ENCODE measurements around the gene CLCF1. TPM values are rescaled to one million over a fixed set of nuclear protein-coding genes. Genes with fewer than 3 reads are reported as not detected.

Gene CLCF1
- total RNA-seq, 1 donor from 2014 or later: 0.68 TPM

DNA sequence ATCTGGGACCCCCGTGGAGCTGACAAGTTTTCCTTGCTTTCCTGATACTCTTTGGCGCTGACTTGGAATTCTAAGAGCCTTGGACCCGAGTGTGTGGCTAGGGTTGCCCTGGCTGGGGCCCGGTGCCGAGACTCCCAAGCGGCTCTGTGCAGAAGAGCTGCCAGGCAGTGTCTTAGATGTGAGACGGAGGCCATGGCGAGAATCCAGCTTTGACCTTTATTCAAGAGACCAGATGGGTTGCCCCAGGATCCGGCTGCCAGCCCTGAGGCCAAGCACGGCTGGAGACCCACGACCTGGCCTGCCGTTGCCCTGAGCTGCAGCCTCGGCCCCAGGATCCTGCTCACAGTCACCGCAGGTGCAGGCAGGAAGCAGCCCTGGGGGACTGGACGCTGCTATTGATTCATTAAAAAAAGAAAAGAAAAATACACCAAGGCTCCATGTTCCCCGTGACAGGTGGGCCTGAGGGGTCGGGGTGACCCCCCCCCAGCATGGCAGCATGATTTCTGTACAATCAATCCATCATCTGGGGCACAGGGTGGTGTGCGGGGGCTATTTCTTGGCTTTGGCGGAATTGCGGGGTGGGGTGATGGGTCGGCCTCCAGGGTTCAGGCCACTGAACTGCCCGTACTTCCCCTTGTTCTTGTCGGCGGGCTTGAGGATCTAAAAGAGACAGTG, 24.7 kb upstream of the CLCF1 start:
- Mint-ChIP-seq H3K27ac (ENCODE audit: unreplicated experiment) (peak overlapping the region; percentile 27), H3K27me3 (ENCODE audit: low read depth) (no peaks in the 10 kb centered on the region), H3K4me1 (peaks cover 19% of the 10 kb centered on the region), H3K9me3 (no peaks in the 10 kb centered on the region), H3K4me3 (peak overlapping the region; percentile 76), H3K36me3 (ENCODE audit: low read depth) (no peaks in the 10 kb centered on the region)
- no peak for DNase-seq (ENCODE audit: low read depth, low spot score)
- TF ChIP-seq, protein P1, sequence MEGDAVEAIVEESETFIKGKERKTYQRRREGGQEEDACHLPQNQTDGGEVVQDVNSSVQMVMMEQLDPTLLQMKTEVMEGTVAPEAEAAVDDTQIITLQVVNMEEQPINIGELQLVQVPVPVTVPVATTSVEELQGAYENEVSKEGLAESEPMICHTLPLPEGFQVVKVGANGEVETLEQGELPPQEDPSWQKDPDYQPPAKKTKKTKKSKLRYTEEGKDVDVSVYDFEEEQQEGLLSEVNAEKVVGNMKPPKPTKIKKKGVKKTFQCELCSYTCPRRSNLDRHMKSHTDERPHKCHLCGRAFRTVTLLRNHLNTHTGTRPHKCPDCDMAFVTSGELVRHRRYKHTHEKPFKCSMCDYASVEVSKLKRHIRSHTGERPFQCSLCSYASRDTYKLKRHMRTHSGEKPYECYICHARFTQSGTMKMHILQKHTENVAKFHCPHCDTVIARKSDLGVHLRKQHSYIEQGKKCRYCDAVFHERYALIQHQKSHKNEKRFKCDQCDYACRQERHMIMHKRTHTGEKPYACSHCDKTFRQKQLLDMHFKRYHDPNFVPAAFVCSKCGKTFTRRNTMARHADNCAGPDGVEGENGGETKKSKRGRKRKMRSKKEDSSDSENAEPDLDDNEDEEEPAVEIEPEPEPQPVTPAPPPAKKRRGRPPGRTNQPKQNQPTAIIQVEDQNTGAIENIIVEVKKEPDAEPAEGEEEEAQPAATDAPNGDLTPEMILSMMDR (conservative IDR thresholded peaks at IDR 0.05): no peak

DNA sequence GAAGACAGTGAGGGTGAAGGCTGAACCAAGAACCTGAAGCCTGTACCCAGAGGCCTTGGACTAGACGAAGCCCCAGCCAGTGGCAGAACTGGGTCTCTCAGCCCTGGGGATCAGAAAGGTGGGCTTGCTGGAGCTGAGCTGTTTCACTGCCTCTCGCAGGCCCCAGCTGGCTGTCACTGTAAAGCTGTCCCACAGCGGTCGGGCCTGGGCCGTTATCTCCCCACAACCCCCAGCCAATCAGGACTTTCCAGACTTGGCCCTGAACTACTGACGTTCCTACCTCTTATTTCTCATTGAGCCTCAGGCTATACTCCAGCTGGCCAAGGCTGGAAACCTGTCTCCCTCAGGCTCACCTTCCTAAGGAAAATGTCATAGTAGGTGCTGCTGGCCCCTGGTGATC, 24.1 kb upstream of the CLCF1 start:
- no peaks in the 10 kb centered on the region for H3K9me3 Mint-ChIP-seq
- DNase-seq (ENCODE audit: low read depth, low spot score): no peak
- TF ChIP-seq, protein P1 (conservative IDR thresholded peaks at IDR 0.05): no peak
- peaks cover 22% of the 10 kb centered on the region for H3K4me1 Mint-ChIP-seq
- peak overlapping the region; percentile 76 for H3K4me3 Mint-ChIP-seq
- H3K27me3 Mint-ChIP-seq (ENCODE audit: low read depth): no peaks in the 10 kb centered on the region
- no peaks in the 10 kb centered on the region for H3K36me3 Mint-ChIP-seq (ENCODE audit: low read depth)
- no peak overlapping the region for H3K27ac Mint-ChIP-seq (ENCODE audit: unreplicated experiment)

DNA sequence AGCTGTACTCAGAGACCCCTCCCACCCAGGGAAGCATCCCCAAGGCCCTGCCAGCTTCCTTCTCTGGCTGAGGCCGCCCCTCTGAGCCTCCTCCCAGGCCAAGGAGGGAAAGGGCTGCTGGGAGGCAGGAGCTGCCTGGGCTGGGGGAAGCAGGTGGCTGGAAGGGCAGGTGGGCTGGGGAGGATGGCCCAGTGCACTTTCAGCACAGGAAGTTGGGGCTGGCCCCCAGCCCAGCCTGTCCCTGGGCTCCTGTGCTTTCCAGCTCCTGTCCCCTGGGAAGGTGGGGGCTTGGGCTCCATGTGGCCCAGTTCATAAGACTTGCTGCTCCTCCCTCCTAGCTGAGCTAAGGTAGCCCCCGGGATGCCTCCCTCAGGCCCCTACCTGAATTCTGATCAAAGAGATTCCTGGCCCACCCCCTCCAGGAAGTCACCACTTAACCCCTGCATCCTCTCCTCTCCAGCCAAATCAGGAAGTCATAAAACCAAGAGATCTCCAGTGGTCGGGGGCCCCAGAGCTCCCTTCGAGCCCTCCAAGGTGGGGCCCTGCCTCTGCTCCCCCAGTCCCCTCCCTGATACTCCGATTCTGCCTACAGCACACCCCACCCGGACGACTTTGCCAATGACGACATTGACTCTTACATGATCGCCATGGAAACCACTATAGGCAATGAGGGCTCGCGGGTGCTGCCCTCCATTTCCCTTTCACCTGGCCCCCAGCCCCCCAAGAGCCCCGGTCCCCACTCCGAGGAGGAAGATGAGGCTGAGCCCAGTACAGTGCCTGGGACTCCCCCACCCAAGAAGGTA, 23.4 kb upstream of the CLCF1 start:
- DNase-seq (ENCODE audit: low read depth, low spot score): no peak
- peak overlapping the region; percentile 72 for H3K4me3 Mint-ChIP-seq
- H3K27me3 Mint-ChIP-seq (ENCODE audit: low read depth): no peaks in the 10 kb centered on the region
- no peaks in the 10 kb centered on the region for H3K36me3 Mint-ChIP-seq (ENCODE audit: low read depth)
- H3K27ac Mint-ChIP-seq (ENCODE audit: unreplicated experiment): no peak overlapping the region
- H3K9me3 Mint-ChIP-seq: no peaks in the 10 kb centered on the region
- TF ChIP-seq, protein P1 (conservative IDR thresholded peaks at IDR 0.05): no peak
- H3K4me1 Mint-ChIP-seq: peaks cover 27% of the 10 kb centered on the region

DNA sequence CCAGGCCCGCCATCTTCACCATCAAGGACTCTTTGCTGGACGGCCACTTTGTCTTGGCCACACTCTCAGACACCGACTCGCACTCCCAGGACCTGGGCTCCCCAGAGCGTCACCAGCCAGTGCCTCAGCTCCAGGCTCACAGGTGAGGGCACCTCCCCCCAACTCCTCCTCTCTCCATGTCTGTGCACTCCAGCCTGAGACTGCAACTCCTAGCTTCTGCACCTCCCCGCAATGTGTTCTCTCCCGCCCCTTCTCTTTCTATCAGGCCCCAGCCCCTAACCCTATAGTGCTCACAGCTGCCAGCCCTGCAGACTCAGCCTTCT, 22.8 kb upstream of the CLCF1 start:
- no peaks in the 10 kb centered on the region for H3K36me3 Mint-ChIP-seq (ENCODE audit: low read depth)
- H3K27me3 Mint-ChIP-seq (ENCODE audit: low read depth): peaks cover 2% of the 10 kb centered on the region
- peaks cover 30% of the 10 kb centered on the region for H3K4me1 Mint-ChIP-seq
- no peak for DNase-seq (ENCODE audit: low read depth, low spot score)
- peak overlapping the region; percentile 72 for H3K4me3 Mint-ChIP-seq
- TF ChIP-seq, protein P1 (conservative IDR thresholded peaks at IDR 0.05): no peak
- H3K9me3 Mint-ChIP-seq: no peaks in the 10 kb centered on the region
- H3K27ac Mint-ChIP-seq (ENCODE audit: unreplicated experiment): no peak overlapping the region

DNA sequence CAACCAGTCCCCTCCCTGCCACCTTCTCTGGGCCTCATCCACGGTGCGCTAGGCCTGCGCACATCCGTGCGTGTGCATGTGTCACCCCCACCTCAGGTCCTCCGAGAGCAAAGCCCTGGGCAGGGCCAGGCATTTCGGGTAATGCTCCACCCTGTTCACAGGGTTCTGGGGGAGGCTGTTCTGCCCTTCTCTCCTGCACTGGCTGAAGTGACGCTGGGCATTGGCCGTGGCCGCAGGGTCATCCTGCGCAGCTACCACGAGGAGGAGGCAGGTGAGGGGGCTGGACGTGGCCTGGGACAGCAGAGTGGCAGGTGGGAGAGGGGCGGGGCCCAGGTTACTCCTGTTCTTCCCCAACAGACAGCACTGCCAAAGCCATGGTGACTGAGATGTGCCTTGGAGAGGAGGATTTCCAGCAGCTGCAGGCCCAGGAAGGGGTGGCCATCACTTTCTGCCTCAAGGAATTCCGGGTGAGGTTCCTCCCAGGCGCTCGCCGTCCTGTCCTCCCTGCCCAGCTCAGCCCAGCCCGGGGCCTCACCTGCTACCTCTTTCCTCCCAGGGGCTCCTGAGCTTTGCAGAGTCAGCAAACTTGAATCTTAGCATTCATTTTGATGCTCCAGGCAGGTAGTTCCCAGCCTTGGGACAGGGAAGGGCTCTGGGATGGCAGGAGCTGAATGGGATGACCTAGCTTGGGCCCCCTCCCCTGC, 22.3 kb upstream of the CLCF1 start:
- H3K4me3 Mint-ChIP-seq: peak overlapping the region; percentile 72
- peaks cover 30% of the 10 kb centered on the region for H3K4me1 Mint-ChIP-seq
- H3K36me3 Mint-ChIP-seq (ENCODE audit: low read depth): no peaks in the 10 kb centered on the region
- no peak for DNase-seq (ENCODE audit: low read depth, low spot score)
- H3K27ac Mint-ChIP-seq (ENCODE audit: unreplicated experiment): no peak overlapping the region
- no peaks in the 10 kb centered on the region for H3K9me3 Mint-ChIP-seq
- TF ChIP-seq, protein P1 (conservative IDR thresholded peaks at IDR 0.05): no peak
- H3K27me3 Mint-ChIP-seq (ENCODE audit: low read depth): peaks cover 2% of the 10 kb centered on the region
